Muscle layer of duodenum (tissue), 2 donors: ENCODE data around the gene ANAPC4.
A peak's percentile ranks its signal among the peaks of the same experiment; 100 is the strongest.
"Not testable (repeated sequence)": the region's sequence is repeated elsewhere in the genome, so short reads cannot be mapped to it uniquely, and the experiment has no call there.

ENCODE experiments used
- H3K27ac ChIP-seq: one replicate; pipeline ENCODE4 v1.7.0; 2013; ENCODE audit warnings: mild to moderate bottlenecking, low read length
- H3K27me3 ChIP-seq: one replicate; pipeline ENCODE4 v1.7.0; 2013; ENCODE audit warnings: low read depth, mild to moderate bottlenecking, control low read depth, low read length
- H3K36me3 ChIP-seq, 2 donors: one replicate each; pipeline ENCODE4 v1.7.0; 2013; ENCODE audit warnings: low read length in 2 of 2, control low read depth in 1 of 2, mild to moderate bottlenecking in 1 of 2; ENCODE audit not compliant: insufficient read depth in 2 of 2, control insufficient read depth in 1 of 2
- H3K4me1 ChIP-seq, 2 donors: one replicate each; pipeline ENCODE4 v1.7.0; 2013; ENCODE audit warnings: low read length in 2 of 2, mild to moderate bottlenecking in 2 of 2, control low read depth in 1 of 2, moderate library complexity in 1 of 2; ENCODE audit not compliant: insufficient read depth in 2 of 2, control insufficient read depth in 1 of 2
- H3K4me3 ChIP-seq, 2 donors: one replicate each; pipeline ENCODE4 v1.7.0; 2013; ENCODE audit warnings: low read length in 2 of 2, low read depth in 1 of 2, mild to moderate bottlenecking in 1 of 2
- H3K9me3 ChIP-seq, 2 donors: one replicate each; pipeline ENCODE4 v1.7.0; 2013; ENCODE audit warnings: low read length in 2 of 2, control low read depth in 1 of 2, mild to moderate bottlenecking in 1 of 2; ENCODE audit not compliant: control insufficient read depth in 1 of 2
- donor health status: healthy.

The ANAPC4 gene

GRCh38 chr4:25351777-25352416, 25.2 kb upstream of the ANAPC4 start:
- H3K4me1 ChIP-seq = no peaks in the 10 kb centered on the region
- no peak overlapping the region for H3K4me3 ChIP-seq
- H3K27me3 ChIP-seq = no peaks in the 10 kb centered on the region
- H3K36me3 ChIP-seq = peaks cover 0 to 19% of the 10 kb centered on the region in 2 donors
- no peaks in the 10 kb centered on the region for H3K9me3 ChIP-seq
- no peak overlapping the region for H3K27ac ChIP-seq

DNA sequence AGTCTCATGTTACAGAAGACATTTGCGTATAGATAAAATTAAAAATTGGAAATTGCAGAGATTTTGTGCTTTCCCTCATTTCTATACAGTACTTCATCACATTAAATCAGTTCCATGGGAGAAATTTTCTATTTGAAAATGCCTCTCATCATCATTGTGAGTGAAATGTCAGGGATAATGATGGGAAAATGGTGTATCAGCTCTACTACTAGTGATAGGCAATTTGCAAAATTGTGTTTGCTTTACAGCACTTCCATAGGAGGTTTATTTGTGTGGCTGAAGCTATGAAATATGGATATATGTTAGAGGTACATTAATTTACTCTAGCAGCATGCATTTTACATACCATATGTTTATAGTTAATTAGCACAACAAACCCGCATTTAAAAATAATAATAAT, 21.0 kb upstream of the ANAPC4 start:
- Histone ChIP-seq H3K27me3 (no peaks in the 10 kb centered on the region), H3K36me3 (peaks cover 0 to 6% of the 10 kb centered on the region in 2 donors), H3K4me3 (no peak overlapping the region), H3K4me1 (no peaks in the 10 kb centered on the region), H3K27ac (no peak overlapping the region), H3K9me3 (no peaks in the 10 kb centered on the region)

DNA sequence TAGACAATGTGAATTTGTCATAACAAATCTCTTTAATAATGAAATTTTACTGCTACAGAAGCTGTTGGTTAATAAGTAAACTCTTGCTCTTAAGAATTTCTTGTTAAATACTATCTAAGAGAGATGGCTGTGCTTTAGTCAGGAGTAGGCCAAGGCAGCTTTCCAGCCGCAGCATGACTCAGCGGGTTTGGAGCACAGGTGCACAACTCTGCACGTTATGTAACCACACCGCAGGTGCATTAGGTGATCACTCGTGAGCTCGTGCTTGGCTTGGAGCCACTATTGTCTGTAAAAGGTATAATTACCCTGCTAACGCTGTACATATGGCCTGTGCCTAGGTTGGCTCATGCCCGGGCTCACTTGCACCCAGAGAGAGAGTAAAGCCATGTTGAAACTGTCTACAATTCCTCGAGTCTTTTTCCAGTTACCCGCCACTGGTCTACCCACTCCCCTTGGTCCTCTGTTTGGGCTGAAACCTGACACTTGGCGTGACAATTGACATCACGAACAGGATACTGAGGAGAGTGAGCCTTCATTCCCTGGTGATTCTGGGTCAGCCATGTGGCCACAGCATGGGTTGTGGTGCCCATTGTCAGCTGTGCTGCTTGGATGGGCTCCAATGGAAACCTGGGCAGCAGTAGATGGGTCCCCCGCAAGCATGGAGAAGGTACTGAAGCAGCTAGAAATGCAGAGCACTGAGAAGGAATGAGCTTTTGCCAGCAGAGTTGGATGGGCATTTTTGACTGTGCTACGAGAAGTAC, 18.4 kb upstream of the ANAPC4 start:
- Histone ChIP-seq H3K4me1 (no peaks in the 10 kb centered on the region), H3K27me3 (no peaks in the 10 kb centered on the region), H3K36me3 (peaks cover 4 to 10% of the 10 kb centered on the region in 2 donors), H3K27ac (no peak overlapping the region), H3K9me3 (no peaks in the 10 kb centered on the region), H3K4me3 (no peak overlapping the region)

DNA sequence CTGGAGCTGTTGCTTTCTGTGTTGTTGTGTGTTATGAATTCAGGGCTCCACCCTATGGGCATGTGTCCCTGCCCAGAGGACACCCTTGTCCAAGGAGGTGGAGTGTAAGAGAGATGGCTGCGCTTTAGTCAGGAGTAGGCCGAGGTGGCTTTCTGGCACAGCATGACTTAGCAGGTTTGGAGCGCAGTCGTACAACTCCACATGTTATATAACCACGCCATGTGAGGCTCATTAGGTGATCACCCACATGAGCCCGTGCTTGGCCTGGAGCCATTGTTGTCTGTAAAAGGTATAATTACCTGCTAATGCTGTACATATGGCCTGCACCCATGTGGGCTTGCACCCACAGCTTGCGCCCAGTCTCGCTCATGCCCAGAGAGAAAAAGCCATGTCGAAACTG, 15.8 kb upstream of the ANAPC4 start:
- H3K27ac ChIP-seq = no peak overlapping the region
- H3K4me1 ChIP-seq = no peaks in the 10 kb centered on the region
- peaks cover 10% of the 10 kb centered on the region in 2 donors for H3K36me3 ChIP-seq
- H3K9me3 ChIP-seq = no peaks in the 10 kb centered on the region
- H3K4me3 ChIP-seq = no peak overlapping the region
- H3K27me3 ChIP-seq = no peaks in the 10 kb centered on the region

- Histone ChIP-seq H3K36me3 (peaks cover 9 to 10% of the 10 kb centered on the region in 2 donors), H3K4me1 (no peaks in the 10 kb centered on the region), H3K9me3 (no peaks in the 10 kb centered on the region), H3K27ac (no peak overlapping the region), H3K27me3 (no peaks in the 10 kb centered on the region), H3K4me3 (no peak overlapping the region)
Observed at GRCh38 chr4:25367004-25367621, 9.9 kb upstream of the ANAPC4 start.

DNA sequence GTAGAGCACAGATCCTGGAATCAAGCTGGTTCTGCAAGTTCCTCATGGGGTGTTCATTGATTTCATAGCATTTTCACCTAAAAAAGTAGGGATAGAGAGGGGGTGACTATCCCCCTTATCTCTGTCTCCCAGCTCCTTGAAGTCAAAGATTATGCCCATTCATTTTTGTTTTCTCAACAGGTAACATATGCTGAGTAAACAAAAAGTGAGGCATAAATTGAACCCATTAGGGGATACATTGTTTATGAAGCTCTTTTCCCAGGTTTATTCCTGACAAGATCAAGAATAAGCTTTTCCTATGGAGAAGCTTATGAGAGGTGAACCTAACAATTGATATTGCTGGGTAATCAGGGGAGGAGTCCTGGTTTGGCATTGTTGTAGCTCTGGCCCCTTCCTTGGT, 9.2 kb upstream of the ANAPC4 start:
- no peak overlapping the region for H3K27ac ChIP-seq
- H3K4me1 ChIP-seq = no peaks in the 10 kb centered on the region
- no peak overlapping the region for H3K4me3 ChIP-seq

GRCh38 chr4:25368315-25368714, 8.7 kb upstream of the ANAPC4 start:
- peaks cover 5 to 6% of the 10 kb centered on the region in 2 donors for H3K36me3 ChIP-seq
- H3K27ac ChIP-seq = no peak overlapping the region
- no peak overlapping the region for H3K4me3 ChIP-seq
- H3K27me3 ChIP-seq = no peaks in the 10 kb centered on the region
- no peaks in the 10 kb centered on the region for H3K9me3 ChIP-seq
- no peaks in the 10 kb centered on the region for H3K4me1 ChIP-seq

More for the DNA sequence above, 9.2 kb upstream of the ANAPC4 start:
- Histone ChIP-seq H3K9me3 (no peaks in the 10 kb centered on the region), H3K27me3 (no peaks in the 10 kb centered on the region), H3K36me3 (peaks cover 7 to 9% of the 10 kb centered on the region in 2 donors)

DNA sequence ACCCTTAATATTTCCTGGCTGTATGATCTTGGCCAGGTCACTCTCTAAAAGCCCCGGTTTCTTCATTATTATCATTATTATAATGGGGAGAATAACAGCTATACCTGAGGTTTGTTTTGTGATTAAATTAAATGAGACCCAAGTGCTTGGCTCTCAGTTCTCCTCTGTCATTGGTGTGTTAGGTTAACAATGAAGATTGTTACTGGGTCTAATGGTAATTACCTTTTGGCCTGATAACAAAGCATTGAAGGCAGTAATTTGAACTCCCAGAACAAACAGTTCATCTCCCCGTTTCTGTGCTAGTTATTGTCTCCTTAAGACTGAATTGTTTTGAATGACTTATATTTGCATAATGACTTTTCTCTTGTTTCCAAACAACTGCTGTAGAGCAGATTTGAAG, 6.8 kb upstream of the ANAPC4 start:
- Histone ChIP-seq H3K4me1 (no peaks in the 10 kb centered on the region), H3K36me3 (peaks cover 2 to 5% of the 10 kb centered on the region in 2 donors), H3K27me3 (no peaks in the 10 kb centered on the region), H3K9me3 (no peaks in the 10 kb centered on the region), H3K4me3 (no peak overlapping the region), H3K27ac (no peak overlapping the region)

GRCh38 chr4:25372549-25372948, 4.5 kb upstream of the ANAPC4 start:
- not testable (repeated sequence) for H3K36me3 ChIP-seq, H3K4me3 ChIP-seq, H3K27me3 ChIP-seq, H3K27ac ChIP-seq, H3K4me1 ChIP-seq, H3K9me3 ChIP-seq

- Histone ChIP-seq H3K9me3 (no peaks in the 10 kb centered on the region), H3K4me3 (peak overlapping the region; percentile 87 to 97), H3K4me1 (peaks cover 7 to 26% of the 10 kb centered on the region in 2 donors), H3K27me3 (no peaks in the 10 kb centered on the region), H3K36me3 (peaks cover 9 to 19% of the 10 kb centered on the region in 2 donors), H3K27ac (peak overlapping the region; percentile 42)
Observed at GRCh38 chr4:25377572-25378436, 741 bp downstream of the ANAPC4 start.

DNA sequence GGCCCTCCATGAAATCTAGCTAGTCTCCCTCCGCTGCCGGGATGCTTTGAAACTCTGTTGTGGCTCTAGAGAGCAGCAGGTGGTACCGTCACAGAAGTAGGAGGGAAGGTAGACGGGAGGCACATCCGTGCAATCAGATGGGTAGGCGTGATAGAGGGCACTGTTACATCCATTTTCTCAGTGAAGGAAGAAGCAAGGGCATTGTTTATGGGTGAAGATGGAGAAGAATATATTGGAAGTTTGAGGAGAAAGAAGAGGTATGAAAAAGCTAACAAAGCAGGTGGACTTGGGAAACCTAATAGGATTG, 1.3 kb downstream of the ANAPC4 start:
- Histone ChIP-seq H3K36me3 (peaks cover 9 to 25% of the 10 kb centered on the region in 2 donors), H3K9me3 (no peaks in the 10 kb centered on the region), H3K27ac (no peak overlapping the region), H3K4me3 (peak overlapping the region; percentile 87 to 97), H3K27me3 (no peaks in the 10 kb centered on the region), H3K4me1 (peaks cover 7 to 26% of the 10 kb centered on the region in 2 donors)
